Activated CD4-positive, CD25-positive, alpha-beta regulatory T cell treated with anti-CD3 and anti-CD28 coated beads, Interleukin-2, amount 50 U/mL, for 72 hours (primary cell): ENCODE data around the gene ZNF625.

Experiments
- DNase-seq: peaks from one replicate; pipeline ENCODE4 v3.0.0; 2021

The ZNF625 gene

GRCh38 chr19:12156223-12157058, at the start of gene ZNF625:
Gene ZNF625 (minus strand): TSS chr19:12156734. CDS start chr19:12156558, 176 bp downstream.
- DNase-seq = peak; percentile 64

GRCh38 chr19:12205296-12205695, 48.8 kb upstream of the ZNF625 start:
- no peak for DNase-seq

- peak; percentile 39 for DNase-seq
Observed at GRCh38 chr19:12202250-12202649, 45.7 kb upstream of the ZNF625 start.

GRCh38 chr19:12199757-12200419, 43.4 kb upstream of the ZNF625 start:
- DNase-seq = no peak

- no peak for DNase-seq
Observed at GRCh38 chr19:12198136-12198535, 41.6 kb upstream of the ZNF625 start.

GRCh38 chr19:12194827-12195731, 38.5 kb upstream of the ZNF625 start:
- peak; percentile 78 for DNase-seq

GRCh38 chr19:12187625-12188024, 31.1 kb upstream of the ZNF625 start:
- no peak for DNase-seq

- no peak for DNase-seq
Observed at GRCh38 chr19:12180377-12180776, 23.8 kb upstream of the ZNF625 start.

- DNase-seq = no peak
Observed at GRCh38 chr19:12166626-12167025, 10.1 kb upstream of the ZNF625 start.

GRCh38 chr19:12163826-12164225, 7.3 kb upstream of the ZNF625 start:
- no peak for DNase-seq

GRCh38 chr19:12162882-12163806, 6.6 kb upstream of the ZNF625 start, which contains the start of gene ZNF136:
Gene ZNF136 (plus strand): TSS chr19:12163096. CDS start chr19:12163204, 108 bp downstream.
- peak; percentile 91 for DNase-seq

- no peak for DNase-seq
Observed at GRCh38 chr19:12162513-12162881, 6.0 kb upstream of the ZNF625 start.

GRCh38 chr19:12159773-12160414, 3.4 kb upstream of the ZNF625 start:
- DNase-seq = no peak

GRCh38 chr19:12155324-12155860, 1.1 kb downstream of the ZNF625 start:
- DNase-seq = no peak

- DNase-seq = no peak
Observed at GRCh38 chr19:12145348-12145747, 11.2 kb downstream of the ZNF625 start.

- no peak for DNase-seq
Observed at GRCh38 chr19:12141405-12141736, 15.2 kb downstream of the ZNF625 start.

GRCh38 chr19:12140545-12141404, 15.8 kb downstream of the ZNF625 start:
- DNase-seq = peak; percentile 81

GRCh38 chr19:12139885-12140544, 16.5 kb downstream of the ZNF625 start, which contains the start of gene ZNF20:
Gene ZNF20 (minus strand): TSS chr19:12140350. CDS start chr19:12140182, 168 bp downstream.
- DNase-seq = peak; percentile 93

- DNase-seq = no peak
Observed at GRCh38 chr19:12139269-12139668, 17.3 kb downstream of the ZNF625 start.
